Measurements from ENCODE around the gene LZTS2. TPM values are rescaled to one million over a fixed set of nuclear protein-coding genes. Genes with fewer than 3 reads are reported as not detected.

Gene LZTS2
- total RNA-seq, 1 donor from 2014 or later: 83.2 TPM

DNA sequence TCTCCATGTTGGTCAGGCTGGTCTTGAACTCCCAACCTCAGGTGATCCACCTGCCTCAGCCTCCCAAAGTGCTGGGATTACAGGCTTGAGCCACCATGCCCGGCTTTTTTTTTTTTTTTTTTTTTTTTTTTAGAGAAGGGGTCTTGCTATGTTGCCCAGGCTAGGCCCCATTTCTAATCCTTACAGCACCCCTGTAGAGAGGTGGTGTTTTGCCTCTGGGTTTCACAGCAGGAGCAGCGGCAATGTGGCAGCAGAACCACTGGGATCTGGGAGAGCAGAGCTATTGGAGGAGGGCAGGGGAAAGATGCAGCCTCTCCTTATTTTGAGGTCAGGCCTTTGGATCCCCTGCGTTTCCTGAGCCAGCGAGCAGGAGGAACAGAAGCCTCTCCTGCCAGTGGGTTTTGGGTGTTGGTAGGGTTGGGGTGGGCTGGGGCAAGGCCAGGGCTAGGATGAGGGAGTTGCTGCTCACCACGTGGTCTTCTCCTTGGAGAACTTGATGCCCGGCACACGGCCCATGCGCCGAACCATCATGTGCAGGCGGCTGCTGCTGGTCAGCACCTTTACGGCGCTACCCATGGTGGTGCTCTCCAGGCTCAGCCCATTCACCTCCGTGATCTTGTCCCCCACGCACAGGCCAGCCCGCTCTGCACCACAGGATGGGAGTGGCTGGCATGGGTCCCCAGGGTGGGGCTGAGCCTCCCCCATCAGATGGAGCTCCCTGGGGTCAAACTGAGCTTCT, 23.5 kb downstream of the LZTS2 start:
- Mint-ChIP-seq H3K4me3 (ENCODE audit: low read depth) (no peak overlapping the region), H3K27me3 (peaks cover 43% of the 10 kb centered on the region), H3K4me1 (ENCODE audit: low read depth) (peaks cover 5% of the 10 kb centered on the region), H3K27ac (no peak overlapping the region), H3K9me3 (ENCODE audit: low read depth) (no peaks in the 10 kb centered on the region), H3K36me3 (ENCODE audit: insufficient read depth) (no peaks in the 10 kb centered on the region)
- TF ChIP-seq, protein P1, sequence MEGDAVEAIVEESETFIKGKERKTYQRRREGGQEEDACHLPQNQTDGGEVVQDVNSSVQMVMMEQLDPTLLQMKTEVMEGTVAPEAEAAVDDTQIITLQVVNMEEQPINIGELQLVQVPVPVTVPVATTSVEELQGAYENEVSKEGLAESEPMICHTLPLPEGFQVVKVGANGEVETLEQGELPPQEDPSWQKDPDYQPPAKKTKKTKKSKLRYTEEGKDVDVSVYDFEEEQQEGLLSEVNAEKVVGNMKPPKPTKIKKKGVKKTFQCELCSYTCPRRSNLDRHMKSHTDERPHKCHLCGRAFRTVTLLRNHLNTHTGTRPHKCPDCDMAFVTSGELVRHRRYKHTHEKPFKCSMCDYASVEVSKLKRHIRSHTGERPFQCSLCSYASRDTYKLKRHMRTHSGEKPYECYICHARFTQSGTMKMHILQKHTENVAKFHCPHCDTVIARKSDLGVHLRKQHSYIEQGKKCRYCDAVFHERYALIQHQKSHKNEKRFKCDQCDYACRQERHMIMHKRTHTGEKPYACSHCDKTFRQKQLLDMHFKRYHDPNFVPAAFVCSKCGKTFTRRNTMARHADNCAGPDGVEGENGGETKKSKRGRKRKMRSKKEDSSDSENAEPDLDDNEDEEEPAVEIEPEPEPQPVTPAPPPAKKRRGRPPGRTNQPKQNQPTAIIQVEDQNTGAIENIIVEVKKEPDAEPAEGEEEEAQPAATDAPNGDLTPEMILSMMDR (IDR thresholded peaks at IDR 0.05; ENCODE audit: unreplicated experiment): no peak
- no peak for DNase-seq (ENCODE audit: low spot score, unreplicated experiment)

GRCh38 chr10:101027106-101027720, 27.6 kb downstream of the LZTS2 start:
- Mint-ChIP-seq H3K27ac (peak overlapping the region; percentile 61), H3K4me1 (ENCODE audit: low read depth) (peaks cover 11% of the 10 kb centered on the region), H3K4me3 (ENCODE audit: low read depth) (no peak overlapping the region), H3K27me3 (peaks cover 32% of the 10 kb centered on the region), H3K9me3 (ENCODE audit: low read depth) (no peaks in the 10 kb centered on the region), H3K36me3 (ENCODE audit: insufficient read depth) (no peaks in the 10 kb centered on the region)
- TF ChIP-seq, protein P1 (IDR thresholded peaks at IDR 0.05; ENCODE audit: unreplicated experiment): no peak
- DNase-seq (ENCODE audit: low spot score, unreplicated experiment): no peak

- H3K4me1 Mint-ChIP-seq (ENCODE audit: low read depth): peaks cover 19% of the 10 kb centered on the region
- TF ChIP-seq, protein P1 (IDR thresholded peaks at IDR 0.05; ENCODE audit: unreplicated experiment): no peak
- DNase-seq (ENCODE audit: low spot score, unreplicated experiment): no peak
These were observed 29.1 kb downstream of the LZTS2 start for GRCh38 chr10:101028446-101029337.

GRCh38 chr10:101029520-101030295, 30.1 kb downstream of the LZTS2 start:
- H3K36me3 Mint-ChIP-seq (ENCODE audit: insufficient read depth): no peaks in the 10 kb centered on the region
- no peaks in the 10 kb centered on the region for H3K9me3 Mint-ChIP-seq (ENCODE audit: low read depth)
- no peak overlapping the region for H3K4me3 Mint-ChIP-seq (ENCODE audit: low read depth)
- H3K27me3 Mint-ChIP-seq: peaks cover 54% of the 10 kb centered on the region
- peak overlapping the region; percentile 73 for H3K27ac Mint-ChIP-seq
- DNase-seq (ENCODE audit: low spot score, unreplicated experiment): no peak
- H3K4me1 Mint-ChIP-seq (ENCODE audit: low read depth): peaks cover 23% of the 10 kb centered on the region
- TF ChIP-seq, protein P1 (IDR thresholded peaks at IDR 0.05; ENCODE audit: unreplicated experiment): peak; percentile 35

More at GRCh38 chr10:101028446-101029337, 29.1 kb downstream of the LZTS2 start:
- no peak overlapping the region for H3K4me3 Mint-ChIP-seq (ENCODE audit: low read depth)
- no peaks in the 10 kb centered on the region for H3K9me3 Mint-ChIP-seq (ENCODE audit: low read depth)
- H3K36me3 Mint-ChIP-seq (ENCODE audit: insufficient read depth): no peaks in the 10 kb centered on the region
- no peak overlapping the region for H3K27ac Mint-ChIP-seq
- H3K27me3 Mint-ChIP-seq: peaks cover 44% of the 10 kb centered on the region
